Lung (tissue), 12 donors: ENCODE measurements around the gene FBXO10. TPM values are rescaled to one million over a fixed set of nuclear protein-coding genes. Genes with fewer than 3 reads are reported as not detected.

ENCODE experiments used
- ATAC-seq: fragments of 200-7000 bp; cut with Tn5 transposase; one replicate; pipeline ENCODE4 v1.9.1; 2020; ENCODE audit warnings: moderate number of reproducible peaks; ENCODE audit not compliant: insufficient read depth, low FRiP score
- DNase-seq, 3 donors: peaks; one replicate each; pipeline ENCODE4 v3.0.0-alpha.2; 2013 to 2017
- H3K27ac ChIP-seq, 2 donors: one replicate each; pipeline ENCODE4 v1.5.1; 2013; ENCODE audit warnings: mild to moderate bottlenecking in 2 of 2, moderate library complexity in 2 of 2, control low read depth in 1 of 2, inconsistent platforms in 1 of 2, low read depth in 1 of 2, low read length in 1 of 2
- H3K27me3 ChIP-seq, 3 donors: one replicate each; pipeline ENCODE4 v1.5.1; 2013; ENCODE audit warnings: low read length in 2 of 3; ENCODE audit not compliant: control insufficient read depth in 3 of 3, insufficient read depth in 3 of 3
- H3K36me3 ChIP-seq, 4 donors: one replicate each; pipeline ENCODE4 v1.5.1; 2013; ENCODE audit warnings: low read length in 4 of 4, mild to moderate bottlenecking in 1 of 4, moderate library complexity in 1 of 4; ENCODE audit not compliant: control insufficient read depth in 4 of 4, insufficient read depth in 4 of 4
- H3K4me1 ChIP-seq, 5 donors: one replicate each; pipeline ENCODE4 v1.5.1; 2013; ENCODE audit warnings: low read length in 5 of 5, mild to moderate bottlenecking in 2 of 5, moderate library complexity in 1 of 5; ENCODE audit not compliant: control insufficient read depth in 5 of 5, insufficient read depth in 5 of 5
- H3K4me3 ChIP-seq: one replicate; pipeline ENCODE4 v1.5.1; 2013; ENCODE audit warnings: mild to moderate bottlenecking, control low read depth, moderate library complexity
- H3K9ac ChIP-seq, 2 donors: one replicate each; pipeline ENCODE4 v1.5.1; 2013; ENCODE audit warnings: low read length in 2 of 2, control low read depth in 1 of 2; ENCODE audit not compliant: insufficient read depth in 1 of 2
- H3K9me3 ChIP-seq, 4 donors: one replicate each; pipeline ENCODE4 v1.5.1; 2013; ENCODE audit warnings: low read length in 3 of 4, mild to moderate bottlenecking in 1 of 4, moderate library complexity in 1 of 4; ENCODE audit not compliant: control insufficient read depth in 4 of 4, insufficient read depth in 3 of 4
- CTCF ChIP-seq: IDR thresholded peaks from 2 replicates; pipeline ENCODE4 v1.5.1; 2012; ENCODE audit warnings: mild to moderate bottlenecking; ENCODE audit errors: control extremely low read depth, extremely low read depth
- WGBS, 2 donors: extraction: QIAGEN DNeasy Blood & Tissue Kit; methylation state at CpG; one replicate each; pipeline ENCODE4 v1.1.7; 2013; 5-methylcytosine and 5-hydroxymethylcytosine counted together
- polyA plus RNA-seq, 2 donors: library from polyadenylated mRNA; stranded (reverse); fragments of 200-250 nt; gene quantifications; one replicate each; pipeline ENCODE4 v1.2.1, GENCODE V29; 2013
- total RNA-seq, 2 donors: library from RNA; depleted of rRNA in 1 of 2; stranded (reverse); fragments of >200 nt in 1 of 2; gene quantifications; one replicate each; pipeline ENCODE4 v1.2.1, GENCODE V29; 2014 to 2021
- donor health status: control.
- donor health status: control.
- donor health status: Bipolar disorder and iron deficiency.
- donor health status: healthy.
- donor health status: DM: yes; HTN: yes; CAD: no.

Gene FBXO10
- total and polyA plus RNA-seq, 4 donors: 2.6 to 6.3 (median 4.0) TPM

- no peaks in the 10 kb centered on the region for H3K9me3 ChIP-seq
- H3K36me3 ChIP-seq: peaks cover 0 to 3% (median 0%) of the 10 kb centered on the region in 4 donors
- no peak overlapping the region for H3K27ac ChIP-seq
- WGBS, 2 donors: 81 to 88% methylated on average over 6 of the region's 6 CpGs
- peaks cover 4 to 13% (median 8%) of the 10 kb centered on the region in 5 donors for H3K4me1 ChIP-seq
- H3K9ac ChIP-seq: no peak overlapping the region
- TF ChIP-seq CTCF: no peak
- no peak for DNase-seq
- H3K4me3 ChIP-seq: no peak overlapping the region
- ATAC-seq: no peak
- H3K27me3 ChIP-seq: peaks cover 0 to 15% (median 4%) of the 10 kb centered on the region in 3 donors
Measured at GRCh38 chr9:37593883-37594448, 17.8 kb upstream of the FBXO10 start.

- Histone ChIP-seq H3K27ac (peak within 1 kb of the TSS; percentile 71 to 85), H3K9me3 (no peaks in the 10 kb centered on the region), H3K4me1 (peaks cover 4 to 13% (median 8%) of the 10 kb centered on the region in 5 donors), H3K4me3 (peak within 1 kb of the TSS; percentile 94), H3K27me3 (peaks cover 0 to 15% (median 4%) of the 10 kb centered on the region in 3 donors), H3K9ac (peak within 1 kb of the TSS; percentile 58 to 79), H3K36me3 (peaks cover 3 to 8% (median 5%) of the 10 kb centered on the region in 4 donors)
- WGBS, 2 donors: 0 to 1% methylated on average over 72 of the region's 72 CpGs
- ATAC-seq (peak; percentile 97), DNase-seq (peak; percentile 93 to 96 (median 95))
- no peak for TF ChIP-seq CTCF
Measured at GRCh38 chr9:37592108-37592951, 16.1 kb upstream of the FBXO10 start, which contains the start of gene TOMM5. TOMM5 (minus strand) TSS chr9:37592597; CDS start chr9:37592532, 65 bp downstream.

GRCh38 chr9:37587521-37587920 is 11.3 kb upstream of the FBXO10 start:
- H3K36me3 ChIP-seq: peaks cover 11 to 35% (median 19%) of the 10 kb centered on the region in 4 donors
- ATAC-seq (no peak), DNase-seq (no peak)
- no peak overlapping the region for H3K9ac ChIP-seq
- no peak overlapping the region for H3K27ac ChIP-seq
- no peaks in the 10 kb centered on the region for H3K9me3 ChIP-seq
- no peak for TF ChIP-seq CTCF
- H3K4me1 ChIP-seq: peaks cover 2 to 11% (median 8%) of the 10 kb centered on the region in 5 donors
- H3K4me3 ChIP-seq: no peak overlapping the region
- H3K27me3 ChIP-seq: no peaks in the 10 kb centered on the region
- 74 to 88% methylated on average over 4 of the region's 4 CpGs for WGBS, 2 donors
